Mammary epithelial cell (primary cell): ENCODE results near the gene TUBA8.
"Not testable (repeated sequence)": the region's sequence is repeated elsewhere in the genome, so short reads cannot be mapped to it uniquely, and the experiment has no call there.

Source experiments
- CTCF ChIP-seq, 2 donors: IDR thresholded peaks in 1 of 2; conservative IDR thresholded peaks in 1 of 2; 2 replicates each; pipeline ENCODE4 v1.5.1; 2011 to 2012; ENCODE audit warnings: inconsistent platforms in 2 of 2, low read length in 2 of 2, mild to moderate bottlenecking in 2 of 2, control low read depth in 1 of 2, low read depth in 1 of 2; ENCODE audit not compliant: insufficient read depth in 1 of 2; ENCODE audit errors: extremely low read depth in 1 of 2
- EZH2 ChIP-seq: IDR thresholded peaks from 2 replicates; pipeline ENCODE4 v1.6.1; 2012; ENCODE audit warnings: low read length, inconsistent platforms, borderline replicate concordance

GRCh38 chr22:18172776-18173175 is 62.2 kb downstream of the TUBA8 start:
- TF ChIP-seq CTCF (conservative IDR thresholded peaks at IDR 0.05 in 1 of 2, IDR thresholded peaks at IDR 0.05 in 1 of 2; ENCODE audit: extremely low read depth in 1 of 2, insufficient read depth in 1 of 2, low read depth in 1 of 2, low read length in 2 of 2); EZH2: not testable (repeated sequence)
